ENCODE measurements around the gene BEAN1.

DNA sequence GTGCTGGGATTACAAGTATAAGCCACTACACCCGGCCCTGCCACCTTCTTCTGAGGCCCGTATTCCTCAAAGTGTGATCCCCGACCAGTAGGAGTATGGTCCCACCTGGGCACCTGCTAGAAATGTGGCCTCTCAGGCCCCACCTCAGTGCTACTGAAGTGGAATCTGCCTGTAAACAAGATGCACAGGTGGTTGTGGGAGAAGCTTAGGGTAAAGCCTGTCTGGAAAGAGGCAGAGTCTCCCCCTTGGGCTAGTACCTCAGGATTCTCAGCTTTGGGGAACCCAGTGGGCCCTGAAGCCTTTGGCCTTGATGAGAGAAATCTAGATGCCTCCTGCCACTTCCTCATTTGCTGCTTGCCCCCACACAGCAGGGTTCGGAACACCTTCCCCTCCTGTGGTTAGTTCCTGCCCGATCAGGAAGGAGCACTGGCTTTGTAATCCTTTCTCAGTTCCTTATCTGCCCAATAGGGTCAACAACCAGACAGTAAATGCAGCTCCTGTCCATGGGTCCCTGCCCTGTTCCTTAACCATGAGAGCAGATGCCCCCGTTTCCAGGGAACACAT, 97.6 kb downstream of the BEAN1 start:
- TF ChIP-seq POLR2A (IDR thresholded peaks at IDR 0.05) (no peak), CTCF (IDR thresholded peaks at IDR 0.05) (peak in 1 of 7 experiments; percentile 11)
